Activated effector memory CD4-positive, alpha-beta T cell treated with Interleukin-2 at 50 U/mL for 16 hours (primary cell): ENCODE results near the gene TADA3.

Experiments
- DNase-seq: peaks from one replicate; pipeline ENCODE4 v3.0.0-alpha.2; 2020

TADA3 gene

DNA sequence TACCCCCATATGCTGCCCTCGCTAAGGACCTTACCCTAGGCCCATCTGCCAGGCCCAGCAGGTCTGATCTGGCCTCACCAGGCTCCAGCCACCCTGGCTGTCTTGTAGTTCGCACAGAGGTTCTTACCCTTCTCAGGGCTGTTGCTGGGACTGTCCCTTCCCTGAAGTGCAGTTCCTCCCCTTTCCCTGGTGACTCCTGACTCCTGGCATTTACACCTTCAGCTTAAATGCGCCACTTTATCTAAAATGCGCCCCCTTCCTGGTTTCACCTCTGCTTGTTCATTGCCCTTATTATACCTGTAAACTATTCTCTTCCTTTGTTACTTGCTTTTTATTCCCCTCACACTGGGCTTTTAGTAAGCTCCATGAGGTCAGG is 17.0 kb upstream of the TADA3 start:
- DNase-seq: peak; percentile 7

DNA sequence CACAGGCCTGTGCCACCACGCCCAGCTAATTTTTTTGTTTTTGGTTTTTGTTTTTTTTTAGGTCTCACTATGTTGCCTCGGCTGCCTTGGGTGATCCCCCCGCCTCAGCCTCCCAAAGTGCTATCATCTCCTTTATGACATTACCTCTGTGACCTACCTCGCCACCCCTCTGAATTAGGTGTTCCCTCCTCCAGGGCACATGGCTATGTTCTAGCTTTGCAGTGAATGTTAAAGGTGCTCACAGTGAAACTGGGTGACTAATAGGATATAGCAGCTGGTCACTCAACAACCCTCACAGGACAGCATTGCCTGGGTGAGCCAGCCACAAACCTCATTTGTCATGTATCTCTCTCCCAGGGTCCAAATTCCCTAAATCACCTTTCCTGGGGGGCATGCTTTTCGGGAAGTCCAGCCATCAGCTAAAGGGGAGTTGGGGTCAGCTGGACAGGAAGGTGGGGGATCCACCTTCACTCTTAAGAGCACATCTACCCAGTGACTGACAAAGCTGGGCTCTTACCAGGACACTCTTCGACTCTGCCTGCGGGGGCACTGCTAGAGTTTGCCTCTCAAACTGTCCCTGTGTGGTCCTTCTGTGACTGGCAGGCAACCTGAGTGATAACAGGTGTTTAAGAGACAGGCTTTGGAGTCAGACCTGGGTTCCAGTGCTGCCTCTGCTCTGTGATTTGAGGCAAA is 16.2 kb upstream of the TADA3 start:
- DNase-seq: peak; percentile 42

DNA sequence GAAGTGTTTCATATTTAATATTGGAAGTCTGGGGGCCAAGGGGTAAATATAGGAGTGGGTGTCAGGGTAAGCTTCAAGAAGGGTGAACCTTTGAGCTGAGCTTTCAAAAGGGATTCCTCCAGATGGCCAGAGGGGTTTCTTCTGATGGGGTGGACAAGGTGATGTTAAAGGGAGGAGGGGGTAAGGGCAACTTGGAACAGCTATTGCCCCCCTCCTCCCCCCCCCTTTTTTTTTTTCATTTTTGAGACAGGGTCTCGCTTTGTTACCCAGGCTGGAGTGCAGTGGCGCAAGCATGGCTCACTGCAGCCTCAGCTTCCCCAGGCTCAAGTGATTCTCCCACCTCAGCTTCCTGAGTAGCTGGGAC is 15.7 kb upstream of the TADA3 start:
- no peak for DNase-seq

DNA sequence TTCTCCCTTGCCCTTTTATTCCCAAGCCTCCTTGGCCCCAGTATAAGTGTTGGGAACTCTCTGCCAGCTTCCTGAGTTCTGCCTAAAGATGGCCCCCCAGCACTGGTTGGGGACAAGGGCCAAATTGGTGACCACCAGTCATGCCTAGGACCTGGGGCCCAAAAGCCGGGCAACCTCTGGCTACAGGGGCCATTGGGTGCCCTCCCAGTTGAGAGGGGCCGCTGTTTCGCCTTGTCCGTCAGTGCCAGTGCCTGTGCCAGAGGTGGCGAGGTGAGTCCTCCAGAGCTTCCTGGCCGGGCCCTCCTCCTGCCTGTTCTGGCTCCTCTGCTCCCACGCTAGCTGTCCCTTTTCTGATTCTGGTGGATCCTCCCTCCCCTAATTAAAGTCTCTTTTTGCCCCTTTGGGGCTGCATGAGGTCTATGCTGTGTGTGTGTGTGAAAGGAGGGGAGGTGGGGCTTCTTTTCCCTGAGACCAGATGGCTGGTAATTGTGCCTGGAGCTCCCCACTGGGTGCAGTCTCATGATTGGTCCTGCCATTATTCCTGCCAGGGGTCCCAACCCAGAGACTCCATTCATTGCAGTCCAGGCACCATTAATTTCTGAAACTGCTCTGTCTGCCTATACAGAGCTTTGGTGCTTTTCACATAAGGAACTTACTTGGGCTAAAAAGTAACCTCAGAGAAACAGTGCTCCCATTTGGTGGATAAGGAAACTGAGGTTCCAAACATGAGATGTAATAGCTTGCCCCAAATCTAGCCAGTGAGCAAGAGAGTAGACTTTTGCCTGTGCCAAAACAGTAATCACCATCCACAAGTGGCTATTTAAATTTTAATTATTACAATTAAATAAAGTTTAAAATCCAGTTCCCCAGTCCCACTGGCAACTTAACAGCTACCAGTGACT is 14.7 kb upstream of the TADA3 start:
- DNase-seq: no peak

DNA sequence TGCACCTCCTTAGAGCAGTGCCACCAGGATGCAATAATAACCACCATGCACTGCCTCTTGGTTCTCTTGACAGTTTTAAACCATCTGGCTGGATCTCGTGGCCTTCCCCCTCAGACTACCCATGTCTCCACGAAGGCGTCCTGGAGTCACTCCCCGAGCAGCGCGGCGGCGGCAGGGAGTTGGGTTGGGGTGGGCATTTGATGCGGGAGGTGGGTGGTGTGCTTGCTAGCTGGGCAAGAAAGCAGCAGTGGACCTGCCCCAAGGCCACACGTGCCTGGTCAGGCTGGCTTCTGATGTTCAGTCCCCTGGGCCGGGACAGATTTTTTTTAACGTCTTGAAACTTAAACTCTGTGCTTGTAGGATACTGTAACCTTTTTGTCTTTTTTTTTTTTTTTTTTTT is 13.9 kb upstream of the TADA3 start:
- DNase-seq: no peak

DNA sequence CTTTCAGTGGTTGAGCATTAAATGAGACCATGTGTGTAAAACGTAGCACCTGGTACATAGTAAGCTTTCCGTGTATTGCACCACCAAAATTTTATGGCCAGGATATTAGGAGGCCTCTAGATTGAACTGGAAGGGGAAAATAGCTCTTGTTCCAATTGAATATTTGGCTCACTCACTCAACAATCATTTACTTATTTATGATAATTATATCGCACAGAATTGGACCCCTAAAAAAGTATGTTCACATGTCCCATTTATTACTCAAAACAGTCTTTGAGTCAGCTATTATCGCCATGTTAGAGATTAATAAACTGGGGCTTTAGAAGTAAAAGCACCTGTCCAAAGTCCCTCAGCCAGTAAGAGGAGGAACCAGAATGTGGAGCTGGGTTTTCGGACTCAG is 12.7 kb upstream of the TADA3 start:
- DNase-seq: no peak

DNA sequence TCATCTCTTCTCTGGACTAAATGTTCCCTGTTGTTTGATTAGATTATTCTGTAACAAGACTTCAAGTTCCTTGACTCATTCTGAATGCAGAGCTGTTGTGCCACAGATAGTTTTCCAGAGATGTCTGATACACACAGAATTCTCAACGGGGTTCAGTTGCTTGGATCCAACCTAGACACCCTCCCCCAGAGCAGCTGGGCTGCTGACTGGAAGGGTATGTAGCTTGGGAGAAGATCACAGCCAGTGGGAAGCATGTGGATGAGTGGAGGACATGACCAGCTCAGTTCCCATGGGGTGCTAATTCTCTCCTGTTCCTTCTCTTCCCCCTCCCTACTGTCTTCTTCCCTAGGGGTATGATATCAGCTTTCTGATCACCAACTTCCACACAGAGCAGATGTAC is 11.2 kb upstream of the TADA3 start:
- no peak for DNase-seq

DNA sequence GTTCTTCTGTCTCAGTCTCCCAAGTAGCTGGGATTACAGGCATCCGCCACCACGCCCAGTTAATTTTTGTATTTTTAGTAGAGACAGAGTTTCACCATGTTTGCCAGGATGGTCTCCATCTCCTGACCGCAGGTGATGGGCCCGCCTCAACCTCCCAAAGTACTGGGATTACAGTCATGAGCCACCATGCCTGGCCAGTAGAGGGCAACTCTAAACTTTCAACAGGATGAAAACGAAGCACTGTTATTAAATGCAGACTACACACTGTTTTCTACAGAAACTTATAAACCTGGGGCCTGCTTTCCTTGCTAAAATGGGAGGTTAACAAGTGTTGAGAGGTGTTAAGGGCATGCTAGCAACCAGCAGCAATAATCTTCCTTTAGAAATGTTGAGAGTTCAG is 8.3 kb upstream of the TADA3 start:
- no peak for DNase-seq

DNA sequence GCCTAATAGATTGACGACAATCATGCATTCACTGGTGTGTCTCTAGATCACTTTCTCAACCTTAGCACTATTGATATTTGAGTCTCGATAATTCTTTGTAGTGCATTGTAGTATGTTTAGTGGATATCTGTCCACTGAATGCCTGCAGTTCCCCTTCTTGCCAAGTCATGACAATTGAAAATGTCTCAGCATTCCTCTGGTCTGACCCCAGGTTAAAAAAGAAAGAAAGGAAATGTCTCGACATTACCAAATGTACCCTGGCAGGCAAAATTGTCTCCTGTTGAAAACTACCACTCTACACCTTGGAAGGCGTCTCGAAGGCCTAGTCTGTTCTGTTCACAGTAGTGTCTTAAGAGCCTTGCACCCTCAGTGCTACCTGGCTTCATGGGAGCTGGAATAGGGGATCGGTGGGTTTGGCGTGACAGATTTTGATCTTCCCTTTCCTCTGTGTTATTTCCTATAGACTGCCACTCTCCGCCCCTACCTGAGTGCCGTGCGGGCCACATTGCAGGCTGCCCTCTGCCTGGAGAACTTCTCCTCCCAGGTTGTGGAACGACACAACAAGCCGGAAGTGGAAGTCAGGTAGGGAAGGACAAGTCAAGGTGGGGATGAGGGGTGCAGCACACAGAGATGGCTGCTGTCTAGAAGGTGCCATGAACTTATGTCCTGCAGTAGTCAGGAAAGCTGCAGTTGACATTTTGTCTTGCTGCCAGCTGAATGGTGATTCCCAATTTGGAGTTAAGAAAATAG is 5.1 kb upstream of the TADA3 start:
- DNase-seq: no peak

DNA sequence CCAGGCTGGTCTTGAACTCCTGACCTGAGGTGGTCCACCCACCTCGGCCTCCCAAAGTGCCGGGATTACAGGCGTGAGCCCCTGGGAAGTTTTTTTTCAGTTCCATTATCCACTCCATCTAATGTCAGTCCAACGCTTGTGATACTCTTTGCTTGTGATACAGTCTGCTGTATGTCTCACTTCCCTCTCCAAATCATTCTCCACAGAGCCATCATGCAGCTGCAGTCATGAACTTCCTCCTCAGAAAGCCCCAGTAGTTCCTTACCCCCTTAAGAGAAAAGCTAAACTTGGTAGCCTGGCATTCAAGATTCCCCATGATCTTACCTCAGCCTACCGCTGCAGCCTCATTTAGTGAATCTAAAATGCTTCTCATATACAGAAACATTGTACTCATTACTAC is 2.9 kb upstream of the TADA3 start:
- no peak for DNase-seq

DNA sequence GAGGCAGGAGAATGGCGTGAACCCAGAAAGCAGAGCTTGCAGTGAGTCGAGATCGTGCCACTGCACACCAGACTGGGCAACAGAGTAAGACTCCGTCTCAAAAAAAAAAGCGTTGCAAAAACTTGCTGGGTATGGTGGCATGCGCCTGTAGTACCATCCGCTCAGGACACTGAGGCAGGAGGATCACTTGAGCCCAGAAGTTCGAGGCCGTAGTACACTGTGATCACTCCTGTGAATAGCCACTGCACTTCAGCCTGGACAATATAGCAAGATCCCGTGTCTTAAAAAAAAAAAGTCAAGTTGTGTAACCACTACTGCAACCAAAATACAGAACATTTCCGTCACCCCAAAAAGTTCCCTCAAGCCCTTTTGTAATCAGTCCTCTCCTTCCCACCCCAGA is 2.1 kb upstream of the TADA3 start:
- no peak for DNase-seq

DNA sequence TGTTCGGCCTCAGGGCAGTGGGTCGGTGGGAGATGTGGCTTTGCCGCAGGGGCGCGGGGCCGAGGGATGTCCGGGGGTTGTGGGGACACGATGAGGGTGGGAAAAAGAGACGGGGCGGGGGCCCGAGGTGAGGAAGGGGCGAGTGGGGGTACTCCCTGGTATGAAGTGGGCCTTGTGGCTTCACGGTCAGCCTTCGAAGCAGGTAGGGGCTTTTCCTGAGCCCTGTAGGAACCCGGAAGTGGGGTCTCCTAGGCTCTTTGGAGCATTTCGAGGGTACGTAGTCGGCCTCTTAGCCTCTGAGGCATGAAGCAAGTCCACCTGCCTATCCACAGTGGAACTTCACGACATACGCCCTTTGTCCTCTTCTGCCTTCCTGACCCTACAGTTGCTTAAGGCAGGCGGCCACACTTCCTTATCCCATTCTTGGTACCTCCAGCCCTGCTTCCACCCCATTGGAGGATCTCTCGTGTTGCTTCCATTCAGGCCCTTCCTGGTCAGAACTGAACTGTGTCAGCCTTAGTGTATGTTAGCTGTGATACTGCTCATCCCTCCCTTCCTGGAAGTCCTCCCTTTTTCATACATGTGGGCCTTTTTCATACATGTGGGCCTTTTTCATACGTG is 998 bp upstream of the TADA3 start:
- DNase-seq: no peak

DNA sequence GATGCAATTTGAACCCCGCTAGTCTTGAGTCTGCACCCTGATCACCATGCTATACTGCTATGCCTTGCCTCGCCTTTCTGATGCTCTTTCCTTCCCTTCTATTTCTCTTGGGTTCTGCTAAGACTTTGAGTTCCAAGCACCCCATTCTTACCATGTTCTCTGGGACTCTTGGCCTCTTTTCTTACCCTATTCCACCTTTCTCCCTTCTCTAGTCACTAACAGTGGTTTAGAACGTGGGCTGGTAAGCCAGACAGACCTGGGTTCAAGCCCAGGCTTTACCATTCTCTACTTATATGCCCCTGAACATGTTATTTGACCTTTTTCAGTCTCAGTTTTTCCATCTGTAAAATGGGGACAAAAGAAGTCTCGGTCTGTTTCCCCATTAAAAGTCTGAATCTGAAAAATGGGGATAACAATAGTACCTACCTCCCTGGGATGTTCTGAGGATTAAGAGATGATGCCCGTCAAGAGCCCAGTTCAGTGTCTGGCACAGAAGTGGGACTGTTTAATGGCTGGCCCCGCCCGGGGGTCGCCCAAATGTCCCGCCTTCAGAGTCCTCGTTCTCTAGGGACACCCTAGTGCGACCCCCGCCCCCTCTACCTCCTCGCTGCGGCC is 376 bp downstream of the TADA3 start:
- no peak for DNase-seq

DNA sequence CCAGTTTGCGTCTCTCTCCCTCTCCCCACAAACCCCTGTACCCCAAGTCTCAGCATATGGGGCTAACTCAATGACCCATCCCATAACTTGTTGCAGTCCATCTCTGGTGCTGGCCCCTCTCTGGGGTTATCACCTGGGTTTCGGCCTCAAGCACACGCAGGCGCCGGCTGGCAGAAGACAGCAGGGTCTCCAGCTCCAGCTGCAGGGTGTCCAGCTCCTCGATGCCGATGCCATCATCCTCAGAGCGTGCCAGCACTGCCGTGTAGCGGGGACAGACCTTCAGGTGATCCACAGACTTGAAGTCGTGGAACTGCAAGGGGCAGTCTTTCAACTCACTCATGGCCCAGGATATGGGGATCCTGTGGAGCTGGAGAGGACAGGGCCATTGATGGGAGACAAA is 1.1 kb downstream of the TADA3 start:
- no peak for DNase-seq

DNA sequence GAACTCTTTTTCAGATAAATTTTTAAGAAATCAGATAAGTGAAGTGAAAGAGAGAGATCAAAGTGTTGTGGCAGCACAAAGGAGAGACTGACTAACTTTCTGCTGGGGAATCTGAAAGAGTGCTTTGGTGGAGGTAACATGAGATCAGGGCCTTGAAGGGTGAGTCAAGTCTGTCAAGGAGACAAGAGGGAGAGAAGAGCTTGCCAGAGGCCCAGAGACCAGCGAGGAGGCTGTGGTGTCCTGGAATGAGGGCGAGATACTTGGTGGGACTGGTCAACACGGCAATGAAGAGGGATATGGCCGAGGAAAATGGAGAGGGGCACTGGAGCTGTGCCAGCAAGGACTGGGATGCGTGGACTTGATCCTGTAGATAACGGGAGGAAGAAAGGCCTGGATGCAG is 4.6 kb downstream of the TADA3 start:
- DNase-seq: no peak

DNA sequence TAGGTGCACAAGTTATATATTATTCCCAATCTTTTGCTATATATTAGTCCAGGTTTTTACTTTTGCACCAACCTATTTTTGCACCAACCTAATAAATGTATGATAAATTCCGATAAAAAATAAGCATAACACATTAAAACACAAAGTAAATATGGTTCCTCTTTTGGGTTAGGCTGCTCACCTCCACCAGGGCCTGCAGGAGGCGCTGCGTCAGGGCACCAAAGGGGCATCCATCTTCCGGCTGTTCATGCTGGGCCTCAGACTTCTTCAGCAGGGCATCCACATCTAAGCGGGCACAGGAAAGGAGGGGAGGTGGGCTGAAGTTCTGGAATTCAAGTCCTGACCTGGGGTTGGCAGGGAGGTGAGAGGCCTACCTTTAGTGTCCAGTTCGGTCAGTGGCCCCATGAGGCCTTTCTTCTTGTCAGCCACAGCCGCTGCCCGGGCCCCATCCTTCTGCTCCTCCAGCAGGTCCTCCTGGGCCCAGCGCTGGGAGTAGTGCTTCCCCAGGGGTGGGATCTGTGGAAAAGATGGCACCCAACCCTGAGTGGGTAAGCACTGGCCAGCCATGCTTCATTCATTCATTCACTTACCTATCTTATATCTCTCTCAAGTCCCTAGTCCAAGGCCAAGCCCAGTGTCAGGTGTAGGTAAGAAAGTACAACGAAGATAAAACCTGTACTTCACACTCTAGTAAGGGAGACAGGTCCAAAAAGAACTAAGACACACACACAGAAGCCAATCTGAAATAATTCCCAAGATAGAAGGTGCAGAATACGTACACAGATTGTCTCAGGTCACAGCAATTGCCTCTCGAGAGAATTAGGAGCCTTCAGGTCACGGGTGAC is 5.2 kb downstream of the TADA3 start:
- DNase-seq: no peak

DNA sequence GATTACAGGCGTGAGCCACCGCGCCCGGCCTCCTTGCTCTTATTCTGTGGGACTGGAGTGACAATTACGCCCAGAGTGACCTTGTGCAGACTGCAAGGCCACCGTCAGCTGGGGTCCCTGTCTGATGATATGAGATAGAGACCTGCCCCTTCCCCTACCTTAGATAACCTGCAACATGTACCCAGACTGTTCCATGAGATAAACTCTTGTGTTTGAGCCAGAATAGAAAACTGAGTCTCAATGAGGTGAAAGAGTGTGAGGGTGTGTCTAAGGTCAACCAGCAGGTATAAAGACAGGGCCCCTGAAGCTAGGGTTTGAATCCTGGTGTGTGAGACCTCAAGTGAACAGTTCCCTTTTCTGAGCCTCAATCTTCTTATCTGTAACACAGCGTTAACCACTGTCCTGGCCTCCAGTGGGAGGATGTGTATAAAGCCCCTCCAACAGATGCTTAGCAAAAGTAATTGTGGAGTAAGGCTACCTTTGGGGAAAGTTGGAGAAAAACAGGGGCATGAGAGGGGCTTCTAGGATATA is 6.0 kb downstream of the TADA3 start:
- DNase-seq: no peak

DNA sequence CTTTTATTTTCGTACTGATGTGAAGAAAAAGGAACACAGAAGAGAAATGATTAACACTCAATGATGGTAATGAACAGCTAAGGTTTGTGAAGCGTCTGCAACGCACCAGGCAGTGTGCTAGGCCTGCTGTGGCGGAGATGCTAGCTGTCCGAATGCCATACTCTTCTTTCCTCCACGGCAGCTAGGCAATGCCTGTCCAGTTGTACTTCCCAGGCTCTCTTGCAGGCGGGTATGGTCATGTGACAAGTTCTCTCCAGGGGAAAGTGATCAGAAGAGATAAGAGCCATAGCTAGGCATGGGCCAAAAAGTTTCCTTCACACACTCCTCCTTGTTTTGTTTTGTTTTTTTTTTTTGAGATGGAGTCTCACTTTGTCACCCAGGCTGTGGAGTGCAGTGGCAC is 6.7 kb downstream of the TADA3 start:
- no peak for DNase-seq

DNA sequence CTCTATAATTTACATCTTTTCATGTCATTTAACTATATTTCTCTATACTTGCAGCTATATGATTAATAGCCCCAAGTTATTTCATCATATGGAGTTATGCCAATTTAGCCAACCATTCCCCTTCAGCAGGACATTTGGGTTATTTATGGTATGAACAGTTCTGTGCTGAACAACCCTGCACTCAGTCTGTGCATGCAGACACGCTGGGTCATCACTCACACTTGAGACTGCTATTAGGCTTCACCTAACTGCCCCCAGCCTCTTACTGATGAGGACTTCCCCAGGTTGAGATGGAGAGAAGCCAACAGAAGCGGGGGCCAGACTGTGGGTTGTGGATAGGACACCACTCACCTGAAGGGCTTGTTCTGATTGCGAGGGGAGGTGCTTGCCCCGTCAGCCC is 7.3 kb downstream of the TADA3 start:
- no peak for DNase-seq

DNA sequence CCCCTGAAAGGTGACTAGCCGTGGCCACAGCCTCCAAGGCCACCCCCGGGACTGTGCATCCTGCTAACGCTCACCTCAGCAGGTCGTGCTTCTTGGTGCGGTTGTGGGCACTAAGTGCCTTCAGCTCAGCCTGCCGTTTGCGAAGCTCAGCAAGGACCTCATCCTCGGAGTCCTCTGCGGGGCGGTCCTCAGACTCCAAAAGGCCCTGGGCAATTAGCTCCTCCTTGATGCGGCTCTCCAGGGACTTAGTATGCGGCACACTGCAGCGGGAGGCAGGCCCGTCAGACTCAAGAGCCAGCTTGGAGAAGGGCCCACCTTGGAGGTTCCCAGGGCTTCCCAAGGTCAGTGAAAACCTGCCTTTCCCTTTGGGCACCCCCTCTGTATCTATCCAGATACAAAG is 8.3 kb downstream of the TADA3 start:
- no peak for DNase-seq

DNA sequence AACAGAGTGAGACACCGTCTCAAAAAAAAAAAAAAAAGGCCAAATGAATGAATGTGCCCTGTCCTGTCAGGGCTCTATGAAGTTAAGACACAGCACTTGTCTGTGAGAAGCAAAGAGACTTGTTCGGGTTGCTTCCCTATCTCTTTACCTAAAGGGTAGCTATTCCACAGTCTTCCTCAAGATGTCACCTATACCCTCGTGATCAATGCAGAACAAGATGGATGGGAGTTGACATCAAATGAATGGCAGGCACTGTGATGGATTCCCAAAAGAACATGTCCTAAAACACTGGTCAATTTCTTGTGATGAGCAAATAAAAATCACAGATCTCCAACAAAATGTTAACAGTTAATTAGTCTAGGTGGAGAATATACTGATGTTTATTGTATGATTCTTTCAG is 9.5 kb downstream of the TADA3 start:
- no peak for DNase-seq
